Body of pancreas (tissue), 4 donors: Measurements from ENCODE around the gene DPP8. TPM values are rescaled to one million over a fixed set of nuclear protein-coding genes. Genes with fewer than 3 reads are reported as not detected.

Source experiments
- ATAC-seq: fragments of 150-250 bp; one replicate; pipeline ENCODE4 v1.9.1; 2016
- DNase-seq, 4 donors: peaks; one replicate each; pipeline ENCODE4 v3.0.0-alpha.2; 2019
- H3K27ac ChIP-seq, 4 donors: fragments of 200-600 bp; sonication (generic); 1 replicate in 3 of 4; 2 replicates in 1 of 4; pipeline versions ENCODE4 v1.5.1 to v1.6.1; 2016 to 2019; ENCODE audit warnings: mild to moderate bottlenecking in 1 of 4, mixed read lengths in 1 of 4, moderate library complexity in 1 of 4
- H3K27me3 ChIP-seq, 2 donors: fragments of 200-600 bp; sonication (generic); one replicate each; pipeline ENCODE4 v1.6.0; 2016; ENCODE audit warnings: mild to moderate bottlenecking in 1 of 2
- H3K36me3 ChIP-seq, 2 donors: fragments of 200-600 bp; sonication (generic); replicated peaks in 1 of 2; 2 replicates each; pipeline ENCODE4 v1.5.1; 2016; ENCODE audit warnings: low read depth in 2 of 2; ENCODE audit not compliant: insufficient read depth in 1 of 2
- H3K4me1 ChIP-seq: fragments of 200-600 bp; sonication (generic); one replicate; pipeline ENCODE4 v1.6.0; 2016
- H3K4me3 ChIP-seq, 2 donors: fragments of 200-600 bp; sonication (generic); 1 replicate in 1 of 2; 2 replicates in 1 of 2; pipeline ENCODE4 v1.5.1; 2016 to 2019
- H3K9me3 ChIP-seq, 3 donors: fragments of 200-600 bp; sonication (generic); 1 replicate in 2 of 3; 2 replicates in 1 of 3; pipeline ENCODE4 v1.5.1; 2016
- POLR2A ChIP-seq, 3 donors: fragments of 450-650 bp; IDR thresholded peaks; one replicate each; pipeline ENCODE4 v1.6.1; 2016; ENCODE audit warnings: antibody characterized with exemption in 3 of 3, mild to moderate bottlenecking in 2 of 3
- WGBS, 2 donors: methylation state at CpG; one replicate each; pipeline ENCODE4 v1.1.5; 2017; 5-methylcytosine and 5-hydroxymethylcytosine counted together
- intact Hi-C: fragments of 100-400 bp; cut with DNase I; formaldehyde crosslinking; loops from one replicate; pipeline ENCODE4 v1.15.1; 2023
- total RNA-seq, 2 donors: library from RNA; depleted of rRNA; stranded (reverse); fragments of >200 nt; gene quantifications; one replicate each; pipeline ENCODE4 v1.1.0, GENCODE V29; 2016
- TF ChIP-seq, protein P1 (sequence below), 7 experiments: fragments of 450-650 bp in 4 of 7; fragments of 200-600 bp in 3 of 7; sonication (generic) in 3 of 7; IDR thresholded peaks; one replicate each; pipeline ENCODE4 v1.5.1; 2016 to 2019; ENCODE audit warnings: antibody characterized with exemption in 7 of 7

DPP8 gene
- total RNA-seq, 2 donors from 2014 or later, result 13.0 to 27.4 TPM

- no peak for DNase-seq
Observed at GRCh38 chr15:65395567-65396202, 121.8 kb downstream of the DPP8 start.

DNA sequence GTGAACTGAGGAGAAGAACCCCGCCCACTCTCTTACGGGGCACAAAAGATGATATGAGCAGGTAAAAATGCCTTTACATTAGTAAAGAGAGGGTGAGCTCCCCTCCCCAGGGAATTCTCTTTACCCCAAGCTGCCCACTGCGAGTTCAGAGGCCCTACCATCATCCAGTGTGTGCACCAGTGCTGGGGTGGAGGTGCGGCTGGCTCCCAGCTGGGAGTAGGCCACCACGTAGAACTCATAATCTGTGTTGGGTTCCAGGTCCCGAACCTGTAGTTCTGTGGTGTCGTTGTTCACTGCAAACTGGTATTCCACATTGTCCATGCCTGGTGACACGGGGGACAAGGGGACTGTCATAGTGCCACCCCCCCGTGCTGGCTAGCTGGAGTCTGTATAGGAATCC is 122.6 kb downstream of the DPP8 start:
- Histone ChIP-seq H3K27ac (no peak overlapping the region), H3K36me3 (no peaks in the 10 kb centered on the region), H3K4me3 (no peak overlapping the region), H3K4me1 (no peaks in the 10 kb centered on the region), H3K27me3 (no peaks in the 10 kb centered on the region), H3K9me3 (no peaks in the 10 kb centered on the region)
- ATAC-seq (no peak), DNase-seq (no peak)
- intact Hi-C loops, result no loop called here
- TF ChIP-seq, protein P1, sequence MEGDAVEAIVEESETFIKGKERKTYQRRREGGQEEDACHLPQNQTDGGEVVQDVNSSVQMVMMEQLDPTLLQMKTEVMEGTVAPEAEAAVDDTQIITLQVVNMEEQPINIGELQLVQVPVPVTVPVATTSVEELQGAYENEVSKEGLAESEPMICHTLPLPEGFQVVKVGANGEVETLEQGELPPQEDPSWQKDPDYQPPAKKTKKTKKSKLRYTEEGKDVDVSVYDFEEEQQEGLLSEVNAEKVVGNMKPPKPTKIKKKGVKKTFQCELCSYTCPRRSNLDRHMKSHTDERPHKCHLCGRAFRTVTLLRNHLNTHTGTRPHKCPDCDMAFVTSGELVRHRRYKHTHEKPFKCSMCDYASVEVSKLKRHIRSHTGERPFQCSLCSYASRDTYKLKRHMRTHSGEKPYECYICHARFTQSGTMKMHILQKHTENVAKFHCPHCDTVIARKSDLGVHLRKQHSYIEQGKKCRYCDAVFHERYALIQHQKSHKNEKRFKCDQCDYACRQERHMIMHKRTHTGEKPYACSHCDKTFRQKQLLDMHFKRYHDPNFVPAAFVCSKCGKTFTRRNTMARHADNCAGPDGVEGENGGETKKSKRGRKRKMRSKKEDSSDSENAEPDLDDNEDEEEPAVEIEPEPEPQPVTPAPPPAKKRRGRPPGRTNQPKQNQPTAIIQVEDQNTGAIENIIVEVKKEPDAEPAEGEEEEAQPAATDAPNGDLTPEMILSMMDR (IDR thresholded peaks at IDR 0.05), result no peak
- TF ChIP-seq POLR2A (IDR thresholded peaks at IDR 0.05), result no peak
- WGBS, 2 donors, result 74 to 81% methylated on average over 5 to 9 of the region's 9 CpGs

More at GRCh38 chr15:65395567-65396202, 121.8 kb downstream of the DPP8 start:
- 56 to 68% methylated on average over 13 to 28 of the region's 72 CpGs for WGBS, 2 donors
- H3K27me3 ChIP-seq, result no peaks in the 10 kb centered on the region
- no peak overlapping the region for H3K27ac ChIP-seq
- intact Hi-C loops, result no loop called here
- H3K36me3 ChIP-seq, result no peaks in the 10 kb centered on the region
- H3K9me3 ChIP-seq, result no peaks in the 10 kb centered on the region
- H3K4me1 ChIP-seq, result peaks cover 3% of the 10 kb centered on the region
- ATAC-seq, result no peak
- TF ChIP-seq, protein P1 (IDR thresholded peaks at IDR 0.05), result no peak
- TF ChIP-seq POLR2A (IDR thresholded peaks at IDR 0.05), result no peak
- no peak overlapping the region for H3K4me3 ChIP-seq

DNA sequence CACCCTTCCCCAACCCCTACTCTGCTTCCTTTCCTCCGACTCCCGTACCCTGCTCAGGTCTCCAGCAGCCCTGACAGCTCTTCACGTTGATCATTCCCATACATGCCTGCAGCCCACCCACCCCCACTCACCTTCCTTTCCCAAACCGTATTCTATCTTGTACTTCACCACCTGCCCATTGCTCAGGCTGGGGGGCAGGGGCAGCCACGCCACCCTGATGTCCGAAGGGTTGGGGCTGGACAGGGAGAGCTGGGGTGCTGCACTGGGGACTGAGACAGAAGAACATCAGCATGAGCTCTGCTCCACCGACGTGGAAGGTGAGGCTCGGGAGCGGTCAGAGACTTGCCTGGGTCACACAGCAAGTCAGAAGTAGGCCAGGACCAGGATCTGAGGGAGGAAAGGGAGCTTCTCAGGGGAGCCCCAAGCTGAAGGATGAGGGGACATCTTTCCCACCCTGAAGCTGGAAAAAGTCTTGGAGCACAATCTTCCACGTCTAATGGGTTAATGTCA is 123.2 kb downstream of the DPP8 start:
- no peak for DNase-seq
- Histone ChIP-seq H3K9me3 (no peaks in the 10 kb centered on the region), H3K27me3 (no peaks in the 10 kb centered on the region), H3K36me3 (no peaks in the 10 kb centered on the region), H3K4me3 (no peak overlapping the region), H3K4me1 (no peaks in the 10 kb centered on the region), H3K27ac (no peak overlapping the region)
- no peak for ATAC-seq
- TF ChIP-seq, protein P1 (IDR thresholded peaks at IDR 0.05), result no peak
- no peak for TF ChIP-seq POLR2A (IDR thresholded peaks at IDR 0.05)
- intact Hi-C loops, result no loop called here
- 79 to 83% methylated on average over 10 to 11 of the region's 11 CpGs for WGBS, 2 donors

- no peaks in the 10 kb centered on the region for H3K9me3 ChIP-seq
- H3K36me3 ChIP-seq, result no peaks in the 10 kb centered on the region
- intact Hi-C loops, result no loop called here
- WGBS, 2 donors, result 76 to 78% methylated on average over 6 to 8 of the region's 8 CpGs
- no peak overlapping the region for H3K27ac ChIP-seq
- no peaks in the 10 kb centered on the region for H3K27me3 ChIP-seq
- DNase-seq, result no peak
- no peaks in the 10 kb centered on the region for H3K4me1 ChIP-seq
- no peak for ATAC-seq
- H3K4me3 ChIP-seq, result no peak overlapping the region
- no peak for TF ChIP-seq POLR2A (IDR thresholded peaks at IDR 0.05)
- TF ChIP-seq, protein P1 (IDR thresholded peaks at IDR 0.05), result no peak
Observed at GRCh38 chr15:65393557-65393956, 123.9 kb downstream of the DPP8 start.

DNA sequence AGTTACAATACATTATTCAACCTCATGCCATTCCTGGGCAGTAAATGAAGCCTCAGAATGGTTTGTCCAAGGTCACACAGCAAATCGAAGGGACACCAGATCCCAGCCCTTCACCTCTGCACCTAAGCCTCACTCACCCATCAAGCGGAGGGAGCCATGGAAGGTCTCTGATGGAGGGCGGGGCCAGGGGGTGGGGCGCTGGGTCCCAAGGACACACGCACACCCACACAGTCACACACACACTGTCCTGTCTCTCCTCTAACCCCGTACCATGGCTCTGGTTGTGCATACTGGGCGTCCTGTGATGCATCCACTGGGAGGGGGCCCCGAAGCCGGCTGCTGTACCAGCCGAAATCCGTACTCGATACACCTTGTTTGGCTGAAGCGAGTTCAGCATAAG is 124.4 kb downstream of the DPP8 start:
- Histone ChIP-seq H3K27ac (no peak overlapping the region), H3K27me3 (no peaks in the 10 kb centered on the region), H3K9me3 (no peaks in the 10 kb centered on the region), H3K36me3 (no peaks in the 10 kb centered on the region), H3K4me1 (no peaks in the 10 kb centered on the region), H3K4me3 (no peak overlapping the region)
- ATAC-seq, result no peak
- WGBS, 2 donors, result 80 to 82% methylated on average over 11 to 13 of the region's 13 CpGs
- no peak for DNase-seq
- intact Hi-C loops, result no loop called here
- TF ChIP-seq, protein P1 (IDR thresholded peaks at IDR 0.05), result no peak
- no peak for TF ChIP-seq POLR2A (IDR thresholded peaks at IDR 0.05)
